ENCODE results near the gene SDS. TPM values are rescaled to one million over a fixed set of nuclear protein-coding genes. Genes with fewer than 3 reads are reported as not detected.

The SDS gene
- total RNA-seq, 1 experiment from 2014 or later: not detected

DNA sequence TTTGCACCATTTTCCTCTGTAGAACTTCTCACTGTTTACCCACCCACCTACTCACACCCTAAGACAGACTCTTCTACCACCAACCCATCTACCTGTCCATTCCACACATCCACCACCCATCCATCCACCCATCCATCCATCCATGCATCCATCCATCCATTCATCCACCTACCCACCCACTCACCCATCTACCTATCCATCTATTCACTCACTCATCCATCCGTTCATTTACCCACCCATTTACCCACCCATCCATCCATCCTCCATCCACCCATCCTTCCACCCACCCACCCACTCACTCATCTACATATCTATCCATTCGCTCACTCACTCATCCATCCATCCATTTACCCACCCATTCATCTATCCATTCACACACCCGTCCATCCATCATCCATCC, 30.2 kb downstream of the SDS start:
- H3K27ac ChIP-seq: no peak overlapping the region
- no peak overlapping the region for H2AFZ ChIP-seq
- no peaks in the 10 kb centered on the region for H3K4me1 ChIP-seq (replicated peaks; ENCODE audit: insufficient read depth)
- H3K36me3 ChIP-seq (ENCODE audit: low read depth): no peaks in the 10 kb centered on the region
- no peaks in the 10 kb centered on the region; the same call in 1 of the 2 replicates for H4K20me1 ChIP-seq (ENCODE audit: insufficient read depth)
- ChIA-PET POLR2A (ENCODE audit: unreplicated experiment) (no interaction called here), CTCF (no interaction called here)
- intact Hi-C loops (cut with micrococcal nuclease; ENCODE audit: unreplicated experiment): no loop called here
- no peaks in the 10 kb centered on the region for H3K9me3 ChIP-seq (ENCODE audit: insufficient read depth, low read depth)
- H3K4me2 ChIP-seq: no peak overlapping the region
- no peaks in the 10 kb centered on the region for H3K27me3 ChIP-seq (ENCODE audit: insufficient read depth, low read depth)
- no peak for TF ChIP-seq EZH2 (IDR thresholded peaks at IDR 0.05; ENCODE audit: low read depth)
- no peaks in the 10 kb centered on the region for H3K79me2 ChIP-seq (ENCODE audit: low read depth)
- no TSS peak for BruUV-seq (replicated peaks)
- H3F3A ChIP-seq (ENCODE audit: insufficient read depth, low read depth): no peaks in the 10 kb centered on the region
- no peak overlapping the region for H3K4me3 ChIP-seq
- no peaks in the 10 kb centered on the region for H3K9me2 ChIP-seq (ENCODE audit: insufficient read depth)
- DNase-seq: no peak

DNA sequence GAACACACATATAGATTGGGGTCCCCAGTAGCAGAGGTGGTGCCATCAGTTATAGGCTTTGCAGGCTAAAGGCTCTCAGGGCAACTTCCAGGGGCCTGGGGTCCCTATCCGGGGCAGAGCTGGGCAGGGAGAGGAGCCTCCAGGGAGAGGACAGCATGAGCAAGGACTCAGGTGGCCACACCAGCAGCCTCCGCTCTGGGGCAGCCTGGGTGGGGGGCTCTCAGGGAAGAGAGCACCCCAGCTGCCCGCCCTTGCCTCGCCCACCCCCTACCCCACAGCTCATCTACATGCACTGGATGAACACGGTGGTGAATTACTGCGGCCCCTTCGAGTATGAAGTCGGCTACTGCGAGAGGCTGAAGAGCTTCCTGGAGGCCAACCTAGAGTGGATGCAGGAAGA, 31.3 kb downstream of the SDS start:
- Histone ChIP-seq H3K27me3 (ENCODE audit: insufficient read depth, low read depth) (no peaks in the 10 kb centered on the region), H3K4me2 (no peak overlapping the region), H3F3A (ENCODE audit: insufficient read depth, low read depth) (no peaks in the 10 kb centered on the region), H2AFZ (no peak overlapping the region), H3K79me2 (ENCODE audit: low read depth) (no peaks in the 10 kb centered on the region), H3K4me1 (replicated peaks; ENCODE audit: insufficient read depth) (no peaks in the 10 kb centered on the region), H3K9me3 (ENCODE audit: insufficient read depth, low read depth) (no peaks in the 10 kb centered on the region), H4K20me1 (ENCODE audit: insufficient read depth) (no peaks in the 10 kb centered on the region; the same call in 1 of the 2 replicates), H3K27ac (no peak overlapping the region), H3K9me2 (ENCODE audit: insufficient read depth) (no peaks in the 10 kb centered on the region), H3K36me3 (ENCODE audit: low read depth) (no peaks in the 10 kb centered on the region), H3K4me3 (no peak overlapping the region)
- DNase-seq: no peak
- no peak for TF ChIP-seq EZH2 (IDR thresholded peaks at IDR 0.05; ENCODE audit: low read depth)
- TF ChIP-seq, protein P1, sequence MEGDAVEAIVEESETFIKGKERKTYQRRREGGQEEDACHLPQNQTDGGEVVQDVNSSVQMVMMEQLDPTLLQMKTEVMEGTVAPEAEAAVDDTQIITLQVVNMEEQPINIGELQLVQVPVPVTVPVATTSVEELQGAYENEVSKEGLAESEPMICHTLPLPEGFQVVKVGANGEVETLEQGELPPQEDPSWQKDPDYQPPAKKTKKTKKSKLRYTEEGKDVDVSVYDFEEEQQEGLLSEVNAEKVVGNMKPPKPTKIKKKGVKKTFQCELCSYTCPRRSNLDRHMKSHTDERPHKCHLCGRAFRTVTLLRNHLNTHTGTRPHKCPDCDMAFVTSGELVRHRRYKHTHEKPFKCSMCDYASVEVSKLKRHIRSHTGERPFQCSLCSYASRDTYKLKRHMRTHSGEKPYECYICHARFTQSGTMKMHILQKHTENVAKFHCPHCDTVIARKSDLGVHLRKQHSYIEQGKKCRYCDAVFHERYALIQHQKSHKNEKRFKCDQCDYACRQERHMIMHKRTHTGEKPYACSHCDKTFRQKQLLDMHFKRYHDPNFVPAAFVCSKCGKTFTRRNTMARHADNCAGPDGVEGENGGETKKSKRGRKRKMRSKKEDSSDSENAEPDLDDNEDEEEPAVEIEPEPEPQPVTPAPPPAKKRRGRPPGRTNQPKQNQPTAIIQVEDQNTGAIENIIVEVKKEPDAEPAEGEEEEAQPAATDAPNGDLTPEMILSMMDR (conservative IDR thresholded peaks at IDR 0.05): no peak
- CTCF ChIA-PET: no interaction called here
- BruUV-seq (replicated peaks): no TSS peak
- intact Hi-C loops (cut with micrococcal nuclease; ENCODE audit: unreplicated experiment): no loop called here
- POLR2A ChIA-PET (ENCODE audit: unreplicated experiment): no interaction called here

DNA sequence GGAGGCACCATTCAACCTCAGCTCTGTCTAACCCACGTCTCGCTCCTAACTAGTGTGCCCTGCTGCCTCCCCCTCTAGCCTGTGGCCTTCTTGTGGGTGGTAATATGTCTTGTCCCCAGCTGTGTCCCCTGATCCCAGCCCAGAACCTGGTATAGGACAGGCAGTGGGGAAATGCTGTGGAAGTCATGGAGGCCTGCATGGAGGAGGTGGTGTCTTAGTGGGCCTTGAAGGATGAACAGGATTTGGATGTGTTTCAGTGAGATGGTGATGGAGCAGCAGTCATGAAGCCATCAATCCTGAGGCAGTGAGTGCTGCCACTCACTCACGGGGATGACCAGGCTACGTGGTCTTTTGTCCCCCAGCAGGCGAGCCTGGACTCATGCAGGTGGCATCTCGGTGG, 31.9 kb downstream of the SDS start:
- H2AFZ ChIP-seq: no peak overlapping the region
- H3K9me3 ChIP-seq (ENCODE audit: insufficient read depth, low read depth): no peaks in the 10 kb centered on the region
- no peaks in the 10 kb centered on the region for H3K36me3 ChIP-seq (ENCODE audit: low read depth)
- H3K27ac ChIP-seq: no peak overlapping the region
- CTCF ChIA-PET: no interaction called here
- no peaks in the 10 kb centered on the region for H3K9me2 ChIP-seq (ENCODE audit: insufficient read depth)
- no peak for DNase-seq
- no peaks in the 10 kb centered on the region for H3K27me3 ChIP-seq (ENCODE audit: insufficient read depth, low read depth)
- TF ChIP-seq, protein P1 (conservative IDR thresholded peaks at IDR 0.05): no peak
- no peak for TF ChIP-seq EZH2 (IDR thresholded peaks at IDR 0.05; ENCODE audit: low read depth)
- no peak overlapping the region for H3K4me3 ChIP-seq
- no peaks in the 10 kb centered on the region for H3K4me1 ChIP-seq (replicated peaks; ENCODE audit: insufficient read depth)
- no peaks in the 10 kb centered on the region; the same call in 1 of the 2 replicates for H4K20me1 ChIP-seq (ENCODE audit: insufficient read depth)
- H3K79me2 ChIP-seq (ENCODE audit: low read depth): no peaks in the 10 kb centered on the region
- intact Hi-C loops (cut with micrococcal nuclease; ENCODE audit: unreplicated experiment): no loop called here
- BruUV-seq (replicated peaks): no TSS peak
- no peak overlapping the region for H3K4me2 ChIP-seq
- H3F3A ChIP-seq (ENCODE audit: insufficient read depth, low read depth): no peaks in the 10 kb centered on the region
- POLR2A ChIA-PET (ENCODE audit: unreplicated experiment): no interaction called here

All from PC-9 (cell line).